ENCODE results near the gene PTDSS2.
"Not testable (repeated sequence)": the region's sequence is repeated elsewhere in the genome, so short reads cannot be mapped to it uniquely, and the experiment has no call there.

The PTDSS2 gene

DNA sequence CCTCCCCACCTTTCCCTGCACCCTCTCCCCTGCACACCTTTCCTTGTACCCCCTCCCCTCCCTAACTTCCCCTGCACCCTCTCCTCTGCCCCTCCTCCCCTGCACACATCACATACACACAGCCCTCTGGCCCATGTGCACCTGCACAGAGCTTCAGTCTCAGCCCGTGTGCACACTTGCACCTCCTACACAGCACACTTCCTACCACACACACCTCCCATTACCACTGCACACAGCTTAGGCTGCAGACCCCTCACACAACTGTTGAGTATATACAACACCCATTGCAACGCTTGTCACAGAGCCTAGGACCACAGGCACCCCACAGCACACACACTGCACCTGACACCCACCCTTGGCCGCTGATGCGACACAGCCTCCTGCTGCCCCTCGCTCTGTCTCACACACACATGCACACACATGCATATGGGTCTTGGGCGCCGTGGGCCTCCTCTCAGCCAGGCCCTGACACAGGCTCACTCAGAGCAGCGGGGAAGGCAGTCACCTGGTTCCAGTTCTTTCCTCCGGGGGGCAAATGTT lies 35.7 kb upstream of the PTDSS2 start:
- DNase-seq (ENCODE audit: low read depth) = no peak

DNA sequence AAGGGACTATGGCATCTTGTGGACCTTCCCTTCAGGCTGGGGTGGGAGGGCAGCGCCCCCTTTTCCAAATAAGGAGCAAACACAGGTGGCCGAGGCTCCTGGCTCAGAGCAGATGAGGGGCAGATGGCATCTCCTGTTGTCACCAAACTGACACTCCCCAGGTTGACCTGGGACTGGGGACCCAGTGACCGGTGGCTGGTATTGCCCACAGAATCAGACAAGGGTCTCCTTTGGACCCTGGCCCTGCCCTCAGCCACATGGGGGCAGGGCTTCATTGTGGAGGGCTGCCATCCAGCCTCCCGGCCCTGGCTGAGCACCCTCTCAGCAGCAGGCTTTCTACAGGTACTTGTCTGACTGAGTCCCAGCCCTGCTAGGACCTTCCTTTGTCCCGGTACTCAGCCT lies 34.4 kb upstream of the PTDSS2 start:
- no peak for DNase-seq (ENCODE audit: low read depth)

DNA sequence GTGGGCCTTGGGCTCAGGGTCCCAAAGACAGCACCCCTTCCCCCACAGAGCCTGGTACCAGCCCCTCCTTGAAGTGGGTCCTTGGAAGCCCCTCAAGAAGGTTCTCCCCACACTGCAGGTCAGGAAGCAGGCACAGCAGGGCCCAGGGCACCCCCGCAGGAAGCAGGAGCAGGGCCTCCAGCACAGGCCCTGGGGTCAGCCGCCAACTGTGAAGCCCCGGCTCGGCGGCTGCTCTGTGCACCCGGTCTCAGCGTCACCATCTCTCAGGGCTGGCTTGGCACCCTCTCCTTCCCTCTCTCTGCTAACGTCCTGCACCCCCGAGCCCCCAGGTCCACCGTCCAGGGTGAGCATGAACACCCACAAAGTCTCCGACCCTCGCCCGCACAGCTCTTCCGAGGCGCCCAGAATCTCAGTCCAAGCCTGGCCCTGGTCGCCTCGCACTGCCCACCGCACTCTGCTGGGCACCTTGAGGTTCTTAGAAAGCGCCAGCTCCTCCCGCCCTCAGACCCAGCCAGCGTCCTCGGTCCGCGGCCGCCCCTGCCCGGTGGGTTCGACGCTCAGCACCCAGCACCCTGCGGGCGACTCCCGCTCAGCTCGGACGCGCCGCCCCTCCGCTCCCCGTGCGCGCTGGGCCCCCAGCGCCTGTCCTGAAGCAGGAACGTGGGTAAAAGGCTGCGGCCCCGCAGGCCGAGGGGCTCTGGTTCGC lies 33.9 kb upstream of the PTDSS2 start:
- no peak for DNase-seq (ENCODE audit: low read depth)

DNA sequence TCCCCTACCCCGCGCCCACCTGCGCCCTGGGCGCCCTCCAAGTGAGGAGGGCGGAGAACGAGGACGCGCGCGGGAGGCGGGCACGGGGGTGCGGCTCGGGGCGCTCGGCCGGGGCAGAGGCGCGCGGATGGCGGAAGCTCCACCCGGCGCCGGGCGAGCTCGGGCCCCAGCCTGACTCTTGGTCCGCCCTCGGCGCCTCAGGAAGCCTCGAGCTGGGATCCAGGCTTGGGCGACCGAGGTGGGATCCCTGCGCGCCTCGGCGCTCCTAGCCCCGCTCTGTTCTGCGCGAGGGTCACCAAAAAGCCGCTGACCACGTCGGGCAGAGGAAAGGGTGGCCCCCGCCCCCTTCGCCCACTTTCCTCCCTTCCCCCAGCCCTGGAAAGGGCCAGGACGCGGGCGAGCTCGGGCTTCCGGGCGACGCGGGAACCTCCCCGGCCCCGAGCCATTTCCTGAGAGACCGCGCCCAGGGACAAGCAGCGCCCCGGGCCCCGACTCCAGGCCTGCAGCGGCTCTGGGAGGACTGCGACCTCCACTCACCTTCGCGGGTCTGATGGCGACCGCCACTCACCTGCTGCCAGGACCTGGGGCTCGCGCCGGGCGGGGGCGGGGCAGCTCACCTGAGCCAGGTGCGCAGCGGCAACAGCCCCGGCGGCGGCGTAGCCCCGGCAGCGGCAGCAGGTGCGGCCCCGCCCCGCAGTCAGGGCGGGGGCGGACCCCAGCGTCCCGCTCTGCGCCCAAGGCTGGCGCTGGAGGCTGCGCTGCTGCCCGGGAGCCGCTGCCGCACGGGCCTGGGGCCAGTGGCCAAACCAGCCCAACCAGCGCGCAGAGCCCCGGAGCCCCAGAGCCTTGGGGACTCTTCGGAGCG lies 33.1 kb upstream of the PTDSS2 start:
- DNase-seq (ENCODE audit: low read depth) = no peak

DNA sequence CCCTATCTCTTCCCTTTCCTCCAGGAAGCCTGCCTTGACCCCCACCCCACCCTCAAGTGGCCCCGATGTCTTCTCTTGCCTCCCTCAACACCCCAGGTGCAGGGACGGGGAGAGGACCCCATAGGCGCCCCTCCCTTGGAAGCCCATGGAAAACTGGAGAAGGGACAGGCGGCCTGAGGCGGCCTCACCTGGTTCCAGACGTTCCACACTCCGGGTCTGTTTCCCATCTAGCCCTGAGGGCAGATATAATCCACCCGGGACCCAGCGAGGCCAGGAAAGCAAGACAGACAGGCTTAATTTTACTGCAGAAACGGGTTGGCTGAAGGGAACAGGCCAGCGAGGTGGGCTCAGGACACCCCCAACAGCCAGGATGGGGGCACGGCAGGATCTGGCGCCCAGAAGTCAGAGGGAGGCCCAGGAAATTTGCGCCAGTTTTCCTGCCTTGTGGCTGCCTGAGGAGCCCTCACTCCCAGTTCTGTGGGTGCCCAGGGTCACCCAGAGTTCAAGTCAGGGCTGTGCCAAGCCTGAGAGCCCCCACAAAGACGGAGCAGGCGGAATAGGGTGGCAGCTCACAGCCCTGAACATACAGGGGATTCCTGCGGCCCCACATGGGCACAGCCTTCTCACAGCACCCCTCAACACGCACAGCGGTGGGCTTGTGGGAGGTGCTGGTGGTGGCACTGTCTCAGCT lies 32.3 kb upstream of the PTDSS2 start:
- DNase-seq (ENCODE audit: low read depth) = no peak

DNA sequence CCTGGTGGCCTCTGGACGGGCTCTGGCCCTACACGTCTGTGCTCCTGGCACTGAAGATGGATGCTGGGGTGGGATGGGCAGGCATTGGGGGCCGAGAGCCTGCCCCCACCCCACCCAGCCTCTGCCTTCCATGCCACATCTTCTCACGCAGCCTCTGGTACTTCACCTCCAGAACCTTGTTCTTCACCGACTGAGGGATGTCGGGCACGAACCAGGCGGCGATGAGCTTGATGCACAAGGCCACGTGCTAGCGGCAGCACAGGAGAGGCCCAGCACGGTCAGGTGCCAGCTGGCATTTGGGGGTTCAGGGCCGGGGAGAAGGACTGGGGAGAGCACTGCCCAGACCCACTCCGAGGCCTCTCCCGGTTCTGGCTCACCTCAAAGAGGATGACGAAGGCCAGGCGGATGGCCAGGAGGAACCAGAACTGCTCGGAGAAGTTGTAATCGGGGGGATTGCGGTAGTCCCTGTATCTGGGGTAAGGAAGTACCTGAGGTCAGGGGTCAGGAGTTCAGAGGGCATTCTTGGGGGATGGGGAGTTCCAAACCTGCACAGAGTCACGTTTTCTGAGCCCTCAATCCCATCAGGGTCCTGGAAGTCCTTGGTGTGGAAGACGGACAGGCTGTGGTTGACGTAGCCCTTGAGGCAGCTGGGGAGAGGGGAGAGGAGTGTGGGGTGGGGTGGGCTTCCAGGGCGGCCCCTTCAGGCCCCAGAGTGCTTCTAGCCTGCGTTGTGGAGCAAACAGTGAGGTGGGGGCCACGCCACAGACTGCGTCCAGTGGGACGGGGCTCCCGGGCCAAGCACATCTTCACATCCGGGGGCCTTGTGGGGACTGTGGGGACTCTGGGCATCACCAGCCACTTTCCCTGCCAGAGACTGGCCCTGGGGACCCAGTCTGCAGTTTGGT lies 31.5 kb upstream of the PTDSS2 start:
- DNase-seq (ENCODE audit: low read depth) = no peak

DNA sequence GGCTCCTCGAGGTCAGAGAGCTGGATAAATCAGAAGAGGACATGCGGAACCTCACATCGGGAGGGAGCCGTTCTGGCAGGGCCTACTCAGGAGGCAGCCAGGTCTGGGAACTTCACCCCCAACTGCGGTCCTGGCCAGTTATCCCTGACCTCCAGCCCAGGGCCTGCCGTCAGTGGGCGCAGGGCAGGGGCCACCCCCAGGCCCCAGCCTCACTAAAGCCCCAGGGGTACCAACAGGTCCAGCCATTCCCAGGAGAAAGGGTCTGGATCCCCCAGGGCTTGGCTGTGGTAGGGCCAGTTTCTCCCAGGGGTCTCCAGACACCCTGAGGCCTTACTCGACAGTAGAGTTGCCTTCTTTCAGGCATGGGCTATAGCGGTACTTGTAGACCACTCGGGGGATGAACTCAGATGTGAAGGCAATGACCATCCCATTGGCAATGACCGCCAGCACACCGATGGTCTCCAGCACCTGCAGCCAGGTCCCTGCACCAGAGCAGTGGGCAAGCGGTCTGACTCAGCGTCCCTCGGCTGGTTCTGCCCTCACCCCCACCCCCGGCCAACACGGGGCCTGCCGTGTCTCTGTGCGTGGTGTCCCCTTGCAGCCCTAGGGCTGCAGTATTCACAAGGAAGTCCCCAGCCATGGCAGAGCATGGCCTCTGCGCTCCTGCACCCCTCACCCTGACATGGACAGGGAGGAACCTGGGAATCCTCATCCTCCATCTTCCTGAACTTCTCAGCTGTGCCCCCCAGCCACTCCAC lies 30.7 kb upstream of the PTDSS2 start:
- DNase-seq (ENCODE audit: low read depth) = no peak

DNA sequence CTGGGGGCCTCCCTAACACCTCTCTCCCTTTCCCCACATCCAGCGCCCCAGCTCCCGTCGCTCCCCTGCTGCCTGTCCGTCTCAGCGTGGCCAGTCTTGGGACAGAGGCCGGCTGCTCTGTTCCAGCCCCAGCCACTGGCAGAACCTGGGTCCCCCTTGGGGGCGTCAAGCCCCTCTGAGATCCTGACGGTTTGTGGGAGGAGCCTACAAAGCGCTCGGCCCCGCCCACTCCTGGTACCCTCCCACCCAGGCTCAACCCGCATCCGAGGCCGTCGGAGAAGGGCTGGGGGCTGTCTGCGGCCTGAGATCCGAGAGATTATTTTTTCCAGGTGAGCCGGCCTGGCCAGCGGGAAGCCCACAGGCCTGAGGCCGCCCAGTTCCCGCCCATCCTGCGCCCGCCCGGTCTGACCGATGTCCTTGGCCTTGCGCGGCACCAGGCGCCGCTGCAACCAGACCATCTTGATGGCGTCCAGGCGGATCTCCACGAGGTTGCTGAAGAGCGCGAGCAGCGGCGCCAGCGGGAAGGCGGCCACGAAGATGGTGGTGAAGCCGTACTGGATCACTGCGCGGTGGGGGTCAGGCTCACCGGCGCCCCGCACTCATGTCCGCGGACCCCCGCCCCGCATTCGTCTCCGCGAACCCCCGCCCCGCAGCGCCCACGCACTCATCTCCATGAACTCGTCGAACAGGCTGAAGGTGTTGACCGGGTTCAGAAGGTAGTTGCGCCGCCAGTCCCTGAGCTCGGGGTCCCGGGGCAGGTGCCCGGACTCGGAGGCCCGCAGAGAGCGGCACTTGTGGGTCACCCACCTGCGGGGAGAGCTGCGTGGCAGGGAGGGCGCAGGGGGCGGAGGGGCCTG lies 29.8 kb upstream of the PTDSS2 start:
- DNase-seq (ENCODE audit: low read depth) = no peak

DNA sequence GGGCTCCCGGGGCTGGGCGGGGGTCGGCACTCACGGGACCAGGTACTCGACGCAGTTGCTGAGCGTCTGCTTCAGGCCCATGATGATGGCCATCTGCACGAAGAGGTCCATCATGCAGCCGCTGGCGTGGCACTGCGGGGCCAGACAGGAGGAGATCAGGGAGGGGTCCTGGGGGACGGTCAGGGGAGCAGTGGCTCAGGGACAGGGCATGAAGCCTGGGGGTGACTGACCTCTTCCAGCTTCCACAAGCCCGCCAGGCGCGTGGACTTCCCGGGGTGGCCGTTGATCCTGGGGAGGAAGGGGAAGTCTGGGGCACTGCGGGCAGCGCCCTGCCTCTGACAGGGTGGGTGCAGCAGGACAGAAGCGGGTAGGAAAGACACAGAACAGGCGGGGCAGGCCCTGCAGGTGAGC lies 29.2 kb upstream of the PTDSS2 start:
- no peak for DNase-seq (ENCODE audit: low read depth)

DNA sequence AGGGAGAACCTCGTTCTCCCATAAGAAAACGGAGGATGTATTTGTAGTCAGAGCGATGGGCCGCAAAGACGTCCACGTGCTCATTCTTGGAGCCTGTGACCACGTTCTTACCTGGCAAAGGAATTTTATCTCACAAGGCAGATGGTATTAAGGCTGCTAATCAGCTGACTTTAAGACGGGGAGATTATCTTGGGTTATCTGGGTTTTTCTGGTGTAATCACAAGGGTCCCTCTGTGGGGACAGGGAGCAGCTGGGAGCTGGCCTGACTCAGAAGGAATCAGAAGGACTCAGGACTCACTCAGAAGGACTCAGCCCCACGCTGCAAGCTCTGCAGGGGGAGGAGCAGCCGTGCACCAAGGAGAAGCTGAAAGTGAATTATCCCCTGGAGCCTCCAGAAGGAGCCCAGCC lies 27.8 kb upstream of the PTDSS2 start:
- DNase-seq (ENCODE audit: low read depth) = no peak

DNA sequence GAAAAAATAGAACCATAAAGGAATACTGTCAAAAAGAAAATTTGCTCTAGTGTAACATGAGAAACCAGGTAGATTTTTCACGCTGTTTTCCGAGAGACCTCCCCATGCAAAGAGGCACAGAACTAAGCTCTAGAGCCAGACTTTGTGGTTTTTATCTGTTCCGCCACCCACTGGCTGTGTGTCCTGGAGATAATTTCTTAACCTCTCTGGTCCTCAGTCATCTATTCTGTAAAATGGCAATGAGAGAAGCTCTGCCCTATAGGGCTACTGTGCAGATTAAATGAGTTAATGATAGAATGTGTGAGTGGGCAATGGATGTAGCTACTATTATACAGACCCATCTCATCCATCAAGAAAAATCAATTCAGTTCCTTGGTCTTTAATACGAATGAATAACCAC lies 25.8 kb upstream of the PTDSS2 start:
- no peak for DNase-seq (ENCODE audit: low read depth)

DNA sequence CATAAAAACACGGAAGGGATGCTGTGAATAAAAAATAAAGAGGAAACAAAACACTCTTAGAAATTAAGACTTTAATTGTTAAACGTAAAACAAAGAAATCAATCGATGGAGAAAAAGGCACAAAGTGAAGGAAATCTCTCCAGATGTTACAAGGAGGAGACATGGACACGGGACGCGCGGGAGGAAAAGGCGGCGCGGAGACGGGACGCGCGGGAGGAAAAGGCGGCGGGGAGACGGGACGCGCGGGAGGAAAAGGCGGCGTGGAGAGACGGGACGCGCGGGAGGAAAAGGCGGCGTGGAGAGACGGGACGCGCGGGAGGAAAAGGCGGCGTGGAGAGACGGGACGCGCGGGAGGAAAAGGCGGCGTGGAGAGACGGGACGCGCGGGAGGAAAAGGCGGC lies 25.3 kb upstream of the PTDSS2 start:
- not testable (repeated sequence) for DNase-seq (ENCODE audit: low read depth)

DNA sequence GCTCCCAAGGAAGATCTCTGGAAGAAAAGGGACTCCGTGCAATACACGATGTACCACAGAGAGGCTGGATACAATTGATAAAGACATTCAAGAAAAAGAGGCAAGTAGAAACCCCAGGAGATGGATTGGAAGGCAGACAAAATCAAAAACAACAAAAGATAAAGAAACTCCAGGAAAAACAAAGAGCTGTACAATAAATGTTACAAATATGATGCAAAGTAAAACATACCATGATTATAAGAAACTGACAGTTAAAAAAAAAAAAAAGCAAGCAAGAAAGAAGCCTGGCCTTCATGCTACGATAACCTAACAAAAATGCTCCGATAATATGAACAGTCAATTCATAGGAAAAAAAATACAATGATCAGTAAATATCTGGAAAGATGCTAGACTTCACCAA lies 24.8 kb upstream of the PTDSS2 start:
- DNase-seq (ENCODE audit: low read depth) = no peak

DNA sequence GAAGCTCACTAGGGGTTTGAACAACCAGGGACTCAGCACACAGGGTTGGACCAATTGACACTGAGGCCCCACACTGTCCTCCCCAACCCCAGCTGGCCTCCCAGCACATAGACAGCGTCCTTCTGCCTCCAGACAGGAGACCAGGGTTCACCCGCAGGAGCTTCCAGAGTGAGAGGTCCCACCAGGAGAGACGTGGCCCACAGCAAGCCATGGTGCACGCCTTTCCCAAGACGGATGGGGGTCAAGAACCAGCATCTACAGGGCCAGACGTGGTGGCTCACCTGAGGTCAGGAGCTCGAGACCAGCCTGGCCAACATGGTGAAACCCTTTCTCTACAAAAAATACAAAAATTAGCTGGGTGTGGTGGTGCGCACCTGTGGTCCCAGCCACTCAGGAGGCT lies 23.2 kb upstream of the PTDSS2 start:
- DNase-seq (ENCODE audit: low read depth) = no peak

DNA sequence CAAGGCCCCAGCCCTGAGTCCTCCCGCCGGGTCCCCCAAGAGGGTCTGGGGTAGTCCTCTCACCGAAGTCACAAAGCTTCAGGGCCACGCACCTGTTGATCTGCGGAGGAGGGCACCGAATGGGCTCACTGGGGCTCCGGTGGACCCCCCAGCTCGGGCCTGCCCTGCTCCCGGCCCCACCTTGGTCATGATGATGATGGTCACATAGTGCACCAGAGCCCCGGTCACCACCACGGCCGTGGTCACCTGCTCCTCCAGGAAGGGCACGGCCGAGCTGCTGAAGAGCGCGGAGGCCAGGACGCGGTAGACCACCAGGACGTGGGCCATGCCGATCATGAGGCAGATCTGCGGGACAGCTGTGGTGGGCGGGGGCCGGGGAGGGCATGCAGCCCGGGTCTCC lies 21.8 kb upstream of the PTDSS2 start:
- no peak for DNase-seq (ENCODE audit: low read depth)

DNA sequence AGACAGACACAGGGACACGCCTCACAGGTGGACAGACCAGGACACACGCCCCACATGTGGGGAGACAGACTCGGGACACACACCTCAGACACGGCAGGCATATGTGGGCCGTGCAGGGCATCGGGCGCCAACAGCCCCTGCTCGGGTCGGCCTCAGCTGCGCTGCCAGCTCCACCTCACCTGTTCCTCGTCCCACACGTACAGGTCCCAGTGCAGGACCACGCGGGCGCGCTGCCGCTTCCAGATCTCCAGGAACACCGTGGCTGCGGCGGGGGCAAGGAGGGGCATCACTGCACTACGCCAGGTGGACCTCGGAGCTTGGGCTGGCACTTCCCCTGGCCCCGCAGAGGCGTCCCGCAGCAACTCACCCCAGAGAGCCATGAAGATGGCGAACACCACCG lies 20.7 kb upstream of the PTDSS2 start:
- DNase-seq (ENCODE audit: low read depth) = no peak

DNA sequence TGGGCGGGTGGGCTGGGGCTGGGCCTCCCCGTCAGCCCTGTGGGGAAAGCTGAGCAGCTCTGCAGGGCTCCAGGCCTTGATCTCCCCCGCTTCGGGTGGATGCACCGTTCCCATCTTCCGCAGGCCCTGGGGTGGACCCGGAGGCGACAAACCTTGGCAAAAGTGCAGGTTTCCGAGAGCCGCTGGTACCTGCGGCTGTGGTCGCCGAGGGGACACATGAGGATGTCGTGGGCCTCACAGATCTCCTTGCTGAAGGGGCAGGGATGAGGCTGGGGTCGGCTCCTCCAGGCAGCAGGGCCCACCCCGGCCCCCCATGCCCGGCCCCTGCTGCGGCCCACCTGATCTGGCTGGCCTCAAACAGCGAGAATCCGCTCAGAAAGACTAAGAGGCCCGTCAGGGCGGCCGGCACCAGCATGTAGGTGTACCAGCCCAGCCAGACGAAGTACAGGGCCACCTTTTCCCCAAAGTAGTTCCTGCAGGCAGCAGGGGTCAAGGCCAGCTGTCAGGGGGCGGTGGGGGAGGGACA lies 20.1 kb upstream of the PTDSS2 start:
- no peak for DNase-seq (ENCODE audit: low read depth)

DNA sequence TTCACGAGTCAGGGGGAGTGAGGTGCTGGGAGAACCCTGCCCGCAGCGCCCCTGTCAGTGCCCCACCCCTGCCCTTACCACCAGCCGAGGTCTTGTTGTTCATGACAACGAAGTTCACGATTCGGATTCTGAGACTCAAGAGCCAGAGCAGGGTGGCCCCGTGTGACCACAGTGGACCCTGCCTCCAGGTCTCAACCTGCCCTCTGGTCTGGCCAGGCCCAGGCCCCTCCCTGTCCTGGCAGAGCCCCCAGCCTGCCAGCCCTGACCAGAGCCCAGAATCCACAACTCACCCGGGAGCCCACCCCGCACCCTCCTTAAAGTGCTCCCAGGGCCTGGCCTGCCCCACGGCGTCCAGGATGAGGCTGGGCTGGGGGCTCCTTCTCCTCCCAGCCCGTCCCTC lies 18.2 kb upstream of the PTDSS2 start:
- DNase-seq (ENCODE audit: low read depth) = no peak

DNA sequence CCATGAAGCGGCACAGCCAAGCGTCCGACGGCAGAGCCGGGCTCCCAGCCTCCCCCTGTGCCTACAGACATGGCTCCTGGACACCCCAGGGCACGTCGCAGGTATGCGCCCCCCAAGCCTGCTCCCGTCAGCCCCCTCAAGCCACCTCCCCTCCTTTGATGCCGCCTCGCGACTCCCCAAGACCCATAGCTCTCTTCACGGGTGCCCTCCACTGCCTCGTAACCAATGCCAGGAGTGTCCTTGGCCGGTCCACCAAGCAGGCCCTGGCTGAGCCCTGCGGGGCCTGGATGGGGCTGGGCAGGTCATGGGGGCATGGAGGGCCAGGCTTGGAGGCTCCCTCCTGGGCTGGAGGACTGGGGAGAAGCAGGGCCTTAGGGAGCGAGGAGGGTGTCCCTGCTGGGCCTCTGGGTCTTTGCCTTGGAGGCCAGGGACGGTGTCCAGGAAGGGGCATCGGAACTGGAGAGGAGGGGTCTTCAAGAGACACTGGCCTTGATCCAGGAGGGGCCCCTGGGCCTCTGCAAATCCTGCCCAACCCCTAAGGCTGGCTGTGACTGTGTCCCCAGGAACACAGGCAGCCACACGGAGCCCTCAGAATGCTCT lies 17.5 kb upstream of the PTDSS2 start:
- DNase-seq (ENCODE audit: low read depth) = no peak

Measured in activated T-helper 1 cell treated with Interleukin-2 at 50 U/mL for 16 hours (primary cell).